ENCODE measurements around the gene UNC13C. TPM values are rescaled to one million over a fixed set of nuclear protein-coding genes. Genes with fewer than 3 reads are reported as not detected.

Gene UNC13C
- total RNA-seq, 1 donor from 2014 or later: 0.22 TPM

- DNase-seq: no peak
- H3K4me1 ChIP-seq: no peaks in the 10 kb centered on the region
- H3K9me3 ChIP-seq (replicated peaks): no peaks in the 10 kb centered on the region
- TF ChIP-seq CTCF (IDR thresholded peaks at IDR 0.05; ENCODE audit: borderline replicate concordance): no peak
- H3K27me3 ChIP-seq (ENCODE audit: low read depth): no peaks in the 10 kb centered on the region
- intact Hi-C loops (cut with micrococcal nuclease): no loop called here
- H3K36me3 ChIP-seq: no peaks in the 10 kb centered on the region
- H3K27ac ChIP-seq (replicated peaks): no peak overlapping the region
- H3K4me3 ChIP-seq: no peak overlapping the region
These were observed 593.3 kb downstream of the UNC13C start for GRCh38 chr15:54571576-54571975.

- Histone ChIP-seq H3K36me3 (no peaks in the 10 kb centered on the region), H3K27ac (replicated peaks) (no peak overlapping the region), H3K9me3 (replicated peaks) (peaks cover 1% of the 10 kb centered on the region), H3K4me3 (no peak overlapping the region), H3K27me3 (ENCODE audit: low read depth) (no peaks in the 10 kb centered on the region), H3K4me1 (no peaks in the 10 kb centered on the region)
- no peak for TF ChIP-seq CTCF (IDR thresholded peaks at IDR 0.05; ENCODE audit: borderline replicate concordance)
- intact Hi-C loops (cut with micrococcal nuclease): no loop called here
- no peak for DNase-seq
These were observed 597.3 kb downstream of the UNC13C start for GRCh38 chr15:54575586-54575985.

GRCh38 chr15:54576298-54576935 is 598.2 kb downstream of the UNC13C start:
- Histone ChIP-seq H3K4me1 (no peaks in the 10 kb centered on the region), H3K36me3 (no peaks in the 10 kb centered on the region), H3K27ac (replicated peaks) (no peak overlapping the region), H3K9me3 (replicated peaks) (peaks cover 10% of the 10 kb centered on the region), H3K4me3 (no peak overlapping the region), H3K27me3 (ENCODE audit: low read depth) (no peaks in the 10 kb centered on the region)
- intact Hi-C loops (cut with micrococcal nuclease): no loop called here
- no peak for TF ChIP-seq CTCF (IDR thresholded peaks at IDR 0.05; ENCODE audit: borderline replicate concordance)
- DNase-seq: no peak

GRCh38 chr15:54577476-54578250 is 599.4 kb downstream of the UNC13C start:
- no peak for TF ChIP-seq CTCF (IDR thresholded peaks at IDR 0.05; ENCODE audit: borderline replicate concordance)
- Histone ChIP-seq H3K27me3 (ENCODE audit: low read depth) (no peaks in the 10 kb centered on the region), H3K9me3 (replicated peaks) (peaks cover 15% of the 10 kb centered on the region), H3K4me3 (no peak overlapping the region), H3K27ac (replicated peaks) (no peak overlapping the region), H3K4me1 (no peaks in the 10 kb centered on the region), H3K36me3 (no peaks in the 10 kb centered on the region)
- no peak for DNase-seq
- intact Hi-C loops (cut with micrococcal nuclease): no loop called here

GRCh38 chr15:54579855-54580254 is 601.6 kb downstream of the UNC13C start:
- no peak for DNase-seq
- intact Hi-C loops (cut with micrococcal nuclease): no loop called here
- H3K27ac ChIP-seq (replicated peaks): no peak overlapping the region
- no peak for TF ChIP-seq CTCF (IDR thresholded peaks at IDR 0.05; ENCODE audit: borderline replicate concordance)
- H3K27me3 ChIP-seq (ENCODE audit: low read depth): no peaks in the 10 kb centered on the region
- no peaks in the 10 kb centered on the region for H3K36me3 ChIP-seq
- H3K9me3 ChIP-seq (replicated peaks): peaks cover 15% of the 10 kb centered on the region
- no peaks in the 10 kb centered on the region for H3K4me1 ChIP-seq
- H3K4me3 ChIP-seq: no peak overlapping the region
